HG02763 (cell line): Measurements from ENCODE around the gene NDUFB6.
"Not testable (repeated sequence)": the region's sequence is repeated elsewhere in the genome, so short reads cannot be mapped to it uniquely, and the experiment has no call there.

Experiments
- ATAC-seq: cut with Tn5 transposase; IDR thresholded peaks from one replicate; pipeline ENCODE4 v1.9.1; 2021; ENCODE audit warnings: mild to moderate bottlenecking, moderate library complexity; ENCODE audit not compliant: unreplicated experiment

NDUFB6 gene

GRCh38 chr9:32571969-32572899 is 725 bp downstream of the NDUFB6 start:
- ATAC-seq = peak; percentile 87

- ATAC-seq = no peak
Measured at GRCh38 chr9:32570262-32570661, 2.7 kb downstream of the NDUFB6 start.

GRCh38 chr9:32566770-32567169 is 6.2 kb downstream of the NDUFB6 start:
- ATAC-seq = no peak

- no peak for ATAC-seq
Measured at GRCh38 chr9:32565967-32566366, 7.0 kb downstream of the NDUFB6 start.

GRCh38 chr9:32558408-32558934 is 14.5 kb downstream of the NDUFB6 start:
- ATAC-seq = no peak

- ATAC-seq = no peak
Measured at GRCh38 chr9:32554591-32554990, 18.4 kb downstream of the NDUFB6 start.

GRCh38 chr9:32554107-32554506 is 18.9 kb downstream of the NDUFB6 start:
- ATAC-seq = no peak

GRCh38 chr9:32552172-32552872 is 20.6 kb downstream of the NDUFB6 start, which contains the start of the genes SMIM27 and TOPORS:
Gene SMIM27 (plus strand): TSS chr9:32552327. CDS start chr9:32552435, 108 bp downstream.
Gene TOPORS (minus strand): TSS chr9:32552586. CDS start chr9:32552436, 150 bp downstream.
- peak; percentile 65 for ATAC-seq

- peak; percentile 6 for ATAC-seq
Measured at GRCh38 chr9:32551276-32552051, 21.5 kb downstream of the NDUFB6 start.

GRCh38 chr9:32550562-32551275 is 22.2 kb downstream of the NDUFB6 start:
- peak; percentile 68 for ATAC-seq

- ATAC-seq = no peak
Measured at GRCh38 chr9:32550150-32550561, 22.8 kb downstream of the NDUFB6 start.

GRCh38 chr9:32548213-32548612 is 24.7 kb downstream of the NDUFB6 start:
- ATAC-seq = not testable (repeated sequence)

GRCh38 chr9:32545884-32546283 is 27.1 kb downstream of the NDUFB6 start:
- ATAC-seq = no peak

- ATAC-seq = no peak
Measured at GRCh38 chr9:32543047-32543446, 29.9 kb downstream of the NDUFB6 start.

- no peak for ATAC-seq
Measured at GRCh38 chr9:32533816-32534215, 39.1 kb downstream of the NDUFB6 start.

GRCh38 chr9:32533336-32533735 is 39.6 kb downstream of the NDUFB6 start:
- no peak for ATAC-seq

- no peak for ATAC-seq
Measured at GRCh38 chr9:32526707-32527048, 46.3 kb downstream of the NDUFB6 start.

GRCh38 chr9:32526041-32526706 is 46.8 kb downstream of the NDUFB6 start, which contains the start of gene RIGI:
Gene RIGI (minus strand): TSS chr9:32526196. CDS start chr9:32526166, 30 bp downstream.
- ATAC-seq = peak; percentile 69

GRCh38 chr9:32525709-32526030 is 47.3 kb downstream of the NDUFB6 start:
- no peak for ATAC-seq
